ENCODE data around the gene ARHGAP22.

GRCh38 chr10:48501226-48501625 lies 103.6 kb downstream of the ARHGAP22 start:
- TF ChIP-seq POLR2A (IDR thresholded peaks at IDR 0.05; ENCODE audit: low read depth, low read length) (no peak), PAX5 (IDR thresholded peaks at IDR 0.05; ENCODE audit: insufficient read depth, low read length, severe bottlenecking) (no peak), POU2F2 (IDR thresholded peaks at IDR 0.05; ENCODE audit: low read depth, low read length) (no peak)
